ENCODE results near the gene RASAL2. TPM values are rescaled to one million over a fixed set of nuclear protein-coding genes. Genes with fewer than 3 reads are reported as not detected.
A peak's percentile ranks its signal among the peaks of the same experiment; 100 is the strongest.
"Not testable (repeated sequence)": the region's sequence is repeated elsewhere in the genome, so short reads cannot be mapped to it uniquely, and the experiment has no call there.

The RASAL2 gene
- total RNA-seq, 2 experiments from 2014 or later = not detected

- no peak overlapping the region for H3K4me3 Mint-ChIP-seq
- no peaks in the 10 kb centered on the region for H3K9me3 Mint-ChIP-seq
- CTCF ChIA-PET = no interaction called here
- no peak for DNase-seq
- H3K27me3 Mint-ChIP-seq = no peaks in the 10 kb centered on the region
- POLR2A ChIA-PET = no interaction called here
- no peaks in the 10 kb centered on the region for H3K4me1 Mint-ChIP-seq
- no peaks in the 10 kb centered on the region for H3K36me3 Mint-ChIP-seq (ENCODE audit: low read depth)
- H3K27ac Mint-ChIP-seq = no peak overlapping the region
These were observed 402.0 kb downstream of the RASAL2 start for GRCh38 chr1:178495741-178496409.

GRCh38 chr1:178496410-178497135 lies 402.7 kb downstream of the RASAL2 start, which contains the start of gene CLEC20A:
TSS of gene CLEC20A (minus strand) at chr1:178496964. CDS start at chr1:178496939, 25 bp downstream.
- Mint-ChIP-seq H3K27me3 (no peaks in the 10 kb centered on the region), H3K27ac (no peak within 1 kb of the TSS), H3K9me3 (no peaks in the 10 kb centered on the region), H3K4me3 (no peak within 1 kb of the TSS), H3K4me1 (no peaks in the 10 kb centered on the region), H3K36me3 (ENCODE audit: low read depth) (no peaks in the 10 kb centered on the region)
- ChIA-PET CTCF (no interaction called here), POLR2A (no interaction called here)
- DNase-seq = no peak

- Mint-ChIP-seq H3K9me3 (no peaks in the 10 kb centered on the region), H3K36me3 (ENCODE audit: low read depth) (no peaks in the 10 kb centered on the region), H3K4me1 (no peaks in the 10 kb centered on the region), H3K4me3 (no peak overlapping the region), H3K27ac (no peak overlapping the region), H3K27me3 (no peaks in the 10 kb centered on the region)
- ChIA-PET CTCF (no interaction called here), POLR2A (no interaction called here)
- no peak for DNase-seq
These were observed 404.1 kb downstream of the RASAL2 start for GRCh38 chr1:178497903-178498478.

GRCh38 chr1:178498896-178499675 lies 405.2 kb downstream of the RASAL2 start:
- DNase-seq = no peak
- H3K27me3 Mint-ChIP-seq = no peaks in the 10 kb centered on the region
- POLR2A ChIA-PET = no interaction called here
- H3K27ac Mint-ChIP-seq = no peak overlapping the region
- H3K36me3 Mint-ChIP-seq (ENCODE audit: low read depth) = no peaks in the 10 kb centered on the region
- H3K4me1 Mint-ChIP-seq = no peaks in the 10 kb centered on the region
- H3K4me3 Mint-ChIP-seq = no peak overlapping the region
- CTCF ChIA-PET = no interaction called here
- H3K9me3 Mint-ChIP-seq = no peaks in the 10 kb centered on the region

GRCh38 chr1:178500091-178500770 lies 406.3 kb downstream of the RASAL2 start:
- Mint-ChIP-seq H3K4me3 (no peak overlapping the region), H3K27me3 (no peaks in the 10 kb centered on the region), H3K9me3 (no peaks in the 10 kb centered on the region), H3K4me1 (no peaks in the 10 kb centered on the region), H3K27ac (no peak overlapping the region), H3K36me3 (ENCODE audit: low read depth) (no peaks in the 10 kb centered on the region)
- CTCF ChIA-PET = interaction anchor here (1.3 to 1.6 kb wide), 2 partner anchors 41 to 46 kb away, joined by 3 read pairs; no protein-coding TSS in a partner anchor
- DNase-seq = no peak
- POLR2A ChIA-PET = no interaction called here

GRCh38 chr1:178500936-178501554 lies 407.1 kb downstream of the RASAL2 start:
- Mint-ChIP-seq H3K9me3 (no peaks in the 10 kb centered on the region), H3K27ac (no peak overlapping the region), H3K36me3 (ENCODE audit: low read depth) (no peaks in the 10 kb centered on the region), H3K4me3 (no peak overlapping the region), H3K27me3 (no peaks in the 10 kb centered on the region), H3K4me1 (no peaks in the 10 kb centered on the region)
- ChIA-PET CTCF (interaction anchor here (1.3 to 1.7 kb wide), 4 partner anchors 10 to 45 kb away, joined by 3 to 5 read pairs (median 3); partner anchors contain the start of gene TEX35), POLR2A (no interaction called here)
- DNase-seq = no peak

- Mint-ChIP-seq H3K27me3 (no peaks in the 10 kb centered on the region), H3K4me3 (no peak overlapping the region), H3K36me3 (ENCODE audit: low read depth) (no peaks in the 10 kb centered on the region), H3K4me1 (no peaks in the 10 kb centered on the region), H3K27ac (no peak overlapping the region), H3K9me3 (no peaks in the 10 kb centered on the region)
- POLR2A ChIA-PET = no interaction called here
- CTCF ChIA-PET = interaction anchor here (0.9 to 1.7 kb wide), 3 partner anchors 9 to 13 kb away, joined by 3 to 5 read pairs (median 4); partner anchors contain the start of gene TEX35
- DNase-seq = peak; percentile 59
These were observed 407.9 kb downstream of the RASAL2 start for GRCh38 chr1:178501705-178502329.

GRCh38 chr1:178502330-178502714 lies 408.4 kb downstream of the RASAL2 start:
- no peak overlapping the region for H3K27ac Mint-ChIP-seq
- H3K4me1 Mint-ChIP-seq = no peaks in the 10 kb centered on the region
- H3K36me3 Mint-ChIP-seq (ENCODE audit: low read depth) = no peaks in the 10 kb centered on the region
- POLR2A ChIA-PET = no interaction called here
- CTCF ChIA-PET = interaction anchor here (0.9 to 1.7 kb wide), 3 partner anchors 9 to 14 kb away, joined by 3 to 5 read pairs (median 4); partner anchors contain the start of gene TEX35
- no peaks in the 10 kb centered on the region for H3K9me3 Mint-ChIP-seq
- H3K4me3 Mint-ChIP-seq = no peak overlapping the region
- no peak for DNase-seq
- H3K27me3 Mint-ChIP-seq = no peaks in the 10 kb centered on the region

GRCh38 chr1:178502856-178503255 lies 409.0 kb downstream of the RASAL2 start:
- no peak for DNase-seq
- H3K4me3 Mint-ChIP-seq = no peak overlapping the region
- POLR2A ChIA-PET = no interaction called here
- no peaks in the 10 kb centered on the region for H3K27me3 Mint-ChIP-seq
- H3K9me3 Mint-ChIP-seq = no peaks in the 10 kb centered on the region
- CTCF ChIA-PET = no interaction called here
- H3K4me1 Mint-ChIP-seq = no peaks in the 10 kb centered on the region
- H3K27ac Mint-ChIP-seq = no peak overlapping the region
- no peaks in the 10 kb centered on the region for H3K36me3 Mint-ChIP-seq (ENCODE audit: low read depth)

- H3K36me3 Mint-ChIP-seq (ENCODE audit: low read depth); CTCF ChIA-PET; H3K27me3 Mint-ChIP-seq; H3K9me3 Mint-ChIP-seq; H3K4me3 Mint-ChIP-seq; H3K4me1 Mint-ChIP-seq; H3K27ac Mint-ChIP-seq; POLR2A ChIA-PET; DNase-seq: not testable (repeated sequence)
These were observed 409.4 kb downstream of the RASAL2 start for GRCh38 chr1:178503316-178503715.

- Mint-ChIP-seq H3K9me3 (no peaks in the 10 kb centered on the region), H3K27me3 (no peaks in the 10 kb centered on the region), H3K27ac (no peak overlapping the region), H3K4me1 (no peaks in the 10 kb centered on the region), H3K4me3 (no peak overlapping the region), H3K36me3 (ENCODE audit: low read depth) (no peaks in the 10 kb centered on the region)
- CTCF ChIA-PET = interaction anchor here (1.3 kb wide), 1 partner anchor 9 kb away, joined by 4 read pairs; no protein-coding TSS in a partner anchor
- no peak for DNase-seq
- POLR2A ChIA-PET = no interaction called here
These were observed 409.9 kb downstream of the RASAL2 start for GRCh38 chr1:178503849-178504248.

GRCh38 chr1:178504286-178504685 lies 410.4 kb downstream of the RASAL2 start:
- ChIA-PET CTCF (interaction anchor here (1.3 kb wide), 1 partner anchor 9 kb away, joined by 4 read pairs; no protein-coding TSS in a partner anchor), POLR2A (no interaction called here)
- Mint-ChIP-seq H3K4me1 (no peaks in the 10 kb centered on the region), H3K27me3 (no peaks in the 10 kb centered on the region), H3K36me3 (ENCODE audit: low read depth) (no peaks in the 10 kb centered on the region), H3K4me3 (no peak overlapping the region), H3K27ac (no peak overlapping the region), H3K9me3 (no peaks in the 10 kb centered on the region)
- DNase-seq = no peak
